Vagina (tissue), 2 donors: ENCODE results near the gene TPSD1. TPM values are rescaled to one million over a fixed set of nuclear protein-coding genes. Genes with fewer than 3 reads are reported as not detected.

Experiments used
- DNase-seq, 2 donors: peaks; one replicate each; pipeline ENCODE4 v3.0.0-alpha.2; 2017; ENCODE audit errors: extremely low spot score in 2 of 2
- H3K27ac ChIP-seq: fragments of 200-600 bp; sonication (generic); one replicate; pipeline ENCODE4 v1.5.1; 2019
- H3K27me3 ChIP-seq: fragments of 200-600 bp; sonication (generic); one replicate; pipeline ENCODE4 v1.5.1; 2019
- H3K36me3 ChIP-seq, 2 donors: fragments of 200-600 bp; sonication (generic); one replicate each; pipeline ENCODE4 v1.5.1; 2017 to 2019
- H3K4me1 ChIP-seq: fragments of 200-600 bp; sonication (generic); one replicate; pipeline ENCODE4 v1.5.1; 2019
- H3K4me3 ChIP-seq, 2 donors: fragments of 200-600 bp; sonication (generic); 1 replicate in 1 of 2; 2 replicates in 1 of 2; pipeline ENCODE4 v1.5.1; 2016 to 2019
- H3K9me3 ChIP-seq: fragments of 200-600 bp; sonication (generic); one replicate; pipeline ENCODE4 v1.5.1; 2019
- CTCF ChIP-seq, 3 experiments: fragments of 450-650 bp in 2 of 3; fragments of 200-600 bp in 1 of 3; sonication (generic) in 1 of 3; IDR thresholded peaks; one replicate each; pipeline ENCODE4 v1.5.1; 2017 to 2019; ENCODE audit warnings: antibody characterized with exemption in 3 of 3, mild to moderate bottlenecking in 2 of 3, moderate library complexity in 2 of 3
- POLR2A ChIP-seq, 2 donors: fragments of 450-650 bp; IDR thresholded peaks; one replicate each; pipeline ENCODE4 v1.6.1; 2017; ENCODE audit warnings: antibody characterized with exemption in 2 of 2, mild to moderate bottlenecking in 2 of 2, moderate library complexity in 2 of 2
- POLR2AphosphoS5 ChIP-seq, 2 donors: sonication (generic); formaldehyde crosslinking; IDR thresholded peaks; one replicate each; pipeline ENCODE4 v1.9.0; 2017; ENCODE audit warnings: antibody characterized with exemption in 2 of 2, mild to moderate bottlenecking in 2 of 2, low read depth in 1 of 2; ENCODE audit not compliant: insufficient read depth in 1 of 2
- intact Hi-C: fragments of 100-400 bp; cut with DNase I; formaldehyde crosslinking; loops from one replicate; pipeline ENCODE4 v1.15.1; 2023
- total RNA-seq: library from RNA; depleted of rRNA; stranded (reverse); fragments of >200 nt; gene quantifications from one replicate; pipeline ENCODE4 v1.2.3, GENCODE V29; 2016

The TPSD1 gene
- total RNA-seq, 1 donor from 2014 or later, result 7.1 TPM

- intact Hi-C loops, result no loop called here
- H3K4me1 ChIP-seq, result peaks cover 13% of the 10 kb centered on the region
- TF ChIP-seq CTCF (IDR thresholded peaks at IDR 0.05), result no peak
- no peak for TF ChIP-seq POLR2A (IDR thresholded peaks at IDR 0.05)
- TF ChIP-seq POLR2AphosphoS5 (IDR thresholded peaks at IDR 0.05; ENCODE audit: insufficient read depth in 1 of 2, low read depth in 1 of 2), result no peak
- no peaks in the 10 kb centered on the region for H3K9me3 ChIP-seq
- no peak for DNase-seq
- no peak overlapping the region for H3K27ac ChIP-seq
- H3K36me3 ChIP-seq, result no peaks in the 10 kb centered on the region
- H3K27me3 ChIP-seq, result no peaks in the 10 kb centered on the region
- no peak overlapping the region for H3K4me3 ChIP-seq
These were observed 45.7 kb downstream of the TPSD1 start for GRCh38 chr16:1301562-1301961.

- H3K4me3 ChIP-seq, result no peak overlapping the region
- no peak for DNase-seq
- H3K9me3 ChIP-seq, result no peaks in the 10 kb centered on the region
- H3K27ac ChIP-seq, result no peak overlapping the region
- no peaks in the 10 kb centered on the region for H3K36me3 ChIP-seq
- TF ChIP-seq POLR2AphosphoS5 (IDR thresholded peaks at IDR 0.05; ENCODE audit: insufficient read depth in 1 of 2, low read depth in 1 of 2) (no peak), POLR2A (IDR thresholded peaks at IDR 0.05) (no peak), CTCF (IDR thresholded peaks at IDR 0.05) (no peak)
- peaks cover 21% of the 10 kb centered on the region for H3K4me1 ChIP-seq
- no peaks in the 10 kb centered on the region for H3K27me3 ChIP-seq
- intact Hi-C loops, result no loop called here
These were observed 50.0 kb downstream of the TPSD1 start for GRCh38 chr16:1305823-1306222.

- Histone ChIP-seq H3K9me3 (no peaks in the 10 kb centered on the region), H3K27me3 (no peaks in the 10 kb centered on the region), H3K36me3 (no peaks in the 10 kb centered on the region), H3K27ac (no peak overlapping the region), H3K4me1 (peaks cover 21% of the 10 kb centered on the region), H3K4me3 (no peak overlapping the region)
- no peak for DNase-seq
- TF ChIP-seq POLR2A (IDR thresholded peaks at IDR 0.05) (no peak), CTCF (IDR thresholded peaks at IDR 0.05) (no peak), POLR2AphosphoS5 (IDR thresholded peaks at IDR 0.05; ENCODE audit: insufficient read depth in 1 of 2, low read depth in 1 of 2) (no peak)
- intact Hi-C loops, result no loop called here
These were observed 50.5 kb downstream of the TPSD1 start for GRCh38 chr16:1306334-1306733.

GRCh38 chr16:1308036-1308976 is 52.4 kb downstream of the TPSD1 start:
- no peak for TF ChIP-seq POLR2A (IDR thresholded peaks at IDR 0.05)
- TF ChIP-seq CTCF (IDR thresholded peaks at IDR 0.05), result no peak
- no peak for TF ChIP-seq POLR2AphosphoS5 (IDR thresholded peaks at IDR 0.05; ENCODE audit: insufficient read depth in 1 of 2, low read depth in 1 of 2)
- Histone ChIP-seq H3K9me3 (no peaks in the 10 kb centered on the region), H3K4me1 (peaks cover 38% of the 10 kb centered on the region), H3K4me3 (peak overlapping the region; percentile 81 to 92), H3K27ac (peak overlapping the region; percentile 96), H3K27me3 (no peaks in the 10 kb centered on the region), H3K36me3 (peaks cover 0 to 8% of the 10 kb centered on the region in 2 donors)
- intact Hi-C loops, result no loop called here
- DNase-seq, result no peak

Other genes starting within 250 kb of the TPSD1 start
- 0.98 TPM for gene SSTR5, start 183.3 kb upstream of the TPSD1 start, total RNA-seq
- not detected for gene C1QTNF8, start 159.8 kb upstream of the TPSD1 start, total RNA-seq
- gene CACNA1H, start 103.0 kb upstream of the TPSD1 start, total RNA-seq, result 10.8 TPM
- gene TPSG1, start 30.8 kb upstream of the TPSD1 start, total RNA-seq, result not detected
- gene TPSB2, start 25.9 kb upstream of the TPSD1 start, total RNA-seq, result 59.7 TPM
- gene TPSAB1, start 15.4 kb upstream of the TPSD1 start, total RNA-seq, result 70.0 TPM
- 51.3 TPM for gene UBE2I, start 53.6 kb downstream of the TPSD1 start, total RNA-seq
- gene BAIAP3, start 77.6 kb downstream of the TPSD1 start, total RNA-seq, result 4.2 TPM
- 60.6 TPM for gene TSR3, start 95.8 kb downstream of the TPSD1 start, total RNA-seq
- gene GNPTG, start 95.9 kb downstream of the TPSD1 start, total RNA-seq, result 63.3 TPM
- 32.9 TPM for gene UNKL, start 158.6 kb downstream of the TPSD1 start, total RNA-seq
- 3.7 TPM for gene UQCC4, start 164.7 kb downstream of the TPSD1 start, total RNA-seq
- gene PERCC1, start 175.0 kb downstream of the TPSD1 start, total RNA-seq, result not detected
- gene CCDC154, start 188.5 kb downstream of the TPSD1 start, total RNA-seq, result not detected
- 49.8 TPM for gene CLCN7, start 219.0 kb downstream of the TPSD1 start, total RNA-seq
- not detected for gene PTX4, start 232.9 kb downstream of the TPSD1 start, total RNA-seq
- gene TELO2, start 237.3 kb downstream of the TPSD1 start, total RNA-seq, result 23.8 TPM